ENCODE data around the gene FLCN.

FLCN gene

DNA sequence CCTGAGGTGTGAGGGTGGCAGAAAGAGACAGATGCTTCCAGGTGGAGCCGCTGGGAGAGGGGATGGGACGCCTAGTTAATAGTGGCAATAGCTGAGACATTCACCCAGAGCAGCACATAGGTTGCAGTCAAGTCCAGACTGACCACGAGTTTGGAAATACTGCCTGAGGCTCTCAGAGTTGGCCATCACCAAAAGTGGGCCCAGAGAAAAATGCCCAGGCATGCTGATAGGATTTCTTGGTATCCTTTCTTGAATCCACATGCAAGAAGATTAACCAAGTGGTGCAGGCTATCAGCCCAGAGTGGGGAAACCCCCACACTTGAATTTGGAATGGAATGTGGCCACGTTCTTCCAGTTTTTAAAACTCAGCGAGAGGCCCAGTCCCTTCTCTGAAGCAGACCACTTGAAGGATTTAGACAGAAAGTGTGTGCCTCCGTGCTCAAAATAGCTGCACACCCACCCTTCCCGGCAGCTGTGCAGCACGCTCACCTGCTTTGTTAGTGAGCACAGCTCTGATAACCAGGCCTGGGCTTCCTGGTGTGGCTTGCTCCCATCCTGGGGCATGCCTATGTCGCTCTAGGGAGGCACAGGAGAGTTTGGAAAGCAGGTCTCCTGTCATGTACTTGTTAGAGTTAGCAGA lies 66.5 kb downstream of the FLCN start:
- Histone ChIP-seq H3K9me3 (ENCODE audit: control insufficient read depth, insufficient read depth, low read length) (no peaks in the 10 kb centered on the region), H3K36me3 (ENCODE audit: control insufficient read depth, insufficient read depth, low read length) (peaks cover 39% of the 10 kb centered on the region), H3K27me3 (ENCODE audit: control insufficient read depth, insufficient read depth, low read length) (no peaks in the 10 kb centered on the region), H3K4me1 (ENCODE audit: control insufficient read depth, insufficient read depth, low read length) (peaks cover 5% of the 10 kb centered on the region), H3K4me3 (ENCODE audit: low read depth, low read length) (no peak overlapping the region), H3K9ac (ENCODE audit: low read depth, low read length) (no peak overlapping the region)

DNA sequence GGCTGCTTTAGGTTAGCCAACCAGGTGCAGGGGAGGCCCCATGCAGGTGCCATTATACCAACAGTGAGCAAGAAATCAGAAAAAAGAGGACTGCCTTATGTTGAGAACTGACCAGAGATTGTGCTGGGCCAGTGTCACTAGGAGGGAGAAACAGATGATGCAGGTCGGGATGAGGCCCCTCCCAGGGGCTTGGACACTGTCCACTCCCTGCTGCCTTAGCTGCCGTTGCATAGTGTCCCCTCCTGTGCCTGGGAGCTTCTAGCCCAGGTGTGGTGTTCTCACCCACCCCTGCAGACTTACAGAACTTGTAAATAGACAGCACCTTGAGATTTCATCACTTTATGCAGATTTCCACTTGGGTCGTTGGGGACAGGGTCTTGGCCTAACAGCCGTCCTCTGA lies 67.6 kb downstream of the FLCN start:
- peaks cover 43% of the 10 kb centered on the region for H3K36me3 ChIP-seq (ENCODE audit: control insufficient read depth, insufficient read depth, low read length)
- no peaks in the 10 kb centered on the region for H3K27me3 ChIP-seq (ENCODE audit: control insufficient read depth, insufficient read depth, low read length)
- no peak overlapping the region for H3K4me3 ChIP-seq (ENCODE audit: low read depth, low read length)
- H3K9me3 ChIP-seq (ENCODE audit: control insufficient read depth, insufficient read depth, low read length) = no peaks in the 10 kb centered on the region
- peaks cover 5% of the 10 kb centered on the region for H3K4me1 ChIP-seq (ENCODE audit: control insufficient read depth, insufficient read depth, low read length)
- no peak overlapping the region for H3K9ac ChIP-seq (ENCODE audit: low read depth, low read length)

DNA sequence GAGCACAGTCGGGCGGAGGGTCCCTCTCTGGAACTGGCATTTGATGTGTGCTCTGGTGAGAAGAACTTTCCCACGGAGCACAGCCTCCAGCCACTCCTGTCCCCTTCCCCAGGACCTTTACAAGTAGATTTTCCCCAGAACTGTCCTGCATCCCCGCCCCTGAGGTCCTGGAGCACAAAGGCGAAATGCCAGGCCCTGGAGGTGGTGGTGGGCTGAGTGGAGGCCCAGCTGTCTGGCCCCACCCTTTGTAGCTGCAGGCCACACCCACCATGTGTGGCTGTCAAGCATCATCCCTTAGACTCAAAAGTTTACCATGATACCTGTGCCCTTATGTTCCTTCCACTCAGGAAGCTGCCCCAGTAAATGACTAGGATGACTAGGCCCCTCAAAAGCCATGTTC lies 68.6 kb downstream of the FLCN start:
- no peaks in the 10 kb centered on the region for H3K27me3 ChIP-seq (ENCODE audit: control insufficient read depth, insufficient read depth, low read length)
- peaks cover 45% of the 10 kb centered on the region for H3K36me3 ChIP-seq (ENCODE audit: control insufficient read depth, insufficient read depth, low read length)
- H3K9me3 ChIP-seq (ENCODE audit: control insufficient read depth, insufficient read depth, low read length) = no peaks in the 10 kb centered on the region
- H3K9ac ChIP-seq (ENCODE audit: low read depth, low read length) = no peak overlapping the region
- peaks cover 5% of the 10 kb centered on the region for H3K4me1 ChIP-seq (ENCODE audit: control insufficient read depth, insufficient read depth, low read length)
- no peak overlapping the region for H3K4me3 ChIP-seq (ENCODE audit: low read depth, low read length)

GRCh38 chr17:17167986-17168385 lies 69.0 kb downstream of the FLCN start:
- Histone ChIP-seq H3K27me3 (ENCODE audit: control insufficient read depth, insufficient read depth, low read length) (no peaks in the 10 kb centered on the region), H3K4me1 (ENCODE audit: control insufficient read depth, insufficient read depth, low read length) (peaks cover 5% of the 10 kb centered on the region), H3K9me3 (ENCODE audit: control insufficient read depth, insufficient read depth, low read length) (no peaks in the 10 kb centered on the region), H3K9ac (ENCODE audit: low read depth, low read length) (no peak overlapping the region), H3K36me3 (ENCODE audit: control insufficient read depth, insufficient read depth, low read length) (peaks cover 45% of the 10 kb centered on the region), H3K4me3 (ENCODE audit: low read depth, low read length) (no peak overlapping the region)

GRCh38 chr17:17167356-17167755 lies 69.6 kb downstream of the FLCN start:
- Histone ChIP-seq H3K4me1 (ENCODE audit: control insufficient read depth, insufficient read depth, low read length) (peaks cover 4% of the 10 kb centered on the region), H3K9ac (ENCODE audit: low read depth, low read length) (no peak overlapping the region), H3K9me3 (ENCODE audit: control insufficient read depth, insufficient read depth, low read length) (no peaks in the 10 kb centered on the region), H3K36me3 (ENCODE audit: control insufficient read depth, insufficient read depth, low read length) (peaks cover 45% of the 10 kb centered on the region), H3K4me3 (ENCODE audit: low read depth, low read length) (no peak overlapping the region), H3K27me3 (ENCODE audit: control insufficient read depth, insufficient read depth, low read length) (no peaks in the 10 kb centered on the region)

GRCh38 chr17:17166446-17166845 lies 70.5 kb downstream of the FLCN start:
- Histone ChIP-seq H3K36me3 (ENCODE audit: control insufficient read depth, insufficient read depth, low read length) (peaks cover 41% of the 10 kb centered on the region), H3K27me3 (ENCODE audit: control insufficient read depth, insufficient read depth, low read length) (no peaks in the 10 kb centered on the region), H3K9me3 (ENCODE audit: control insufficient read depth, insufficient read depth, low read length) (no peaks in the 10 kb centered on the region), H3K4me1 (ENCODE audit: control insufficient read depth, insufficient read depth, low read length) (no peaks in the 10 kb centered on the region), H3K4me3 (ENCODE audit: low read depth, low read length) (no peak overlapping the region), H3K9ac (ENCODE audit: low read depth, low read length) (no peak overlapping the region)

DNA sequence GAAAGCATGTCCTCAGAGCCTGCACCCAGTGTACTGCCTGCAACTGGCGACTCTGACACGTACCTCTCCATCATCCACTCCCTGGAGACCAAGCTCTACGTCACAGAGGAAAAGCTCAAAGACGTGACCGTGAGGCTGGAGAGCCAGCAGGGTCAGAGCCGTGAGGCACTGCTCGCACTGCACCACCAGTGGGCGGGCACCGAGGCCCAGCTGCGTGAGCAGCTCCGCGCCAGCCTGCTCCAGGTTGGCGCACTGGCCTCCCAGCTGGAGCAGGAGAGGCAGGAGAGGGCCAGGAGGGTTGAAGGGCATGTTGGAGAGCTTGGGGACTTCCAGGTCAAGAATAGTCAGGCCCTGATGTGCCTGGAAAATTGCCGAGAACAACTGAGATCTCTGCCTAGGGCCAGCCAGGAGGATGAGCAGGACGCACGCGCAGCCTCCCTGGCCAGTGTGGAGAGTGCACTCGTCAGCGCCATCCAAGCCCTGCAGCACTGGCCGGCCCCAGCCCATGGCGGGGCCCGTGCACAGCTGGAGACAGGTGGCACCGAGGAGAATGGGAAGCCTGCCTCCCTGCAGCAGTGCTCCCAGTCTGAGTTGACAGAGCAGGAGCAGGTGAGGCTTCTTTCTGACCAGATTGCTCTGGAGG lies 71.2 kb downstream of the FLCN start:
- Histone ChIP-seq H3K36me3 (ENCODE audit: control insufficient read depth, insufficient read depth, low read length) (peaks cover 41% of the 10 kb centered on the region), H3K4me3 (ENCODE audit: low read depth, low read length) (no peak overlapping the region), H3K27me3 (ENCODE audit: control insufficient read depth, insufficient read depth, low read length) (no peaks in the 10 kb centered on the region), H3K9ac (ENCODE audit: low read depth, low read length) (no peak overlapping the region), H3K4me1 (ENCODE audit: control insufficient read depth, insufficient read depth, low read length) (no peaks in the 10 kb centered on the region), H3K9me3 (ENCODE audit: control insufficient read depth, insufficient read depth, low read length) (no peaks in the 10 kb centered on the region)

GRCh38 chr17:17164676-17165075 lies 72.3 kb downstream of the FLCN start:
- Histone ChIP-seq H3K9ac (ENCODE audit: low read depth, low read length) (no peak overlapping the region), H3K4me3 (ENCODE audit: low read depth, low read length) (no peak overlapping the region), H3K27me3 (ENCODE audit: control insufficient read depth, insufficient read depth, low read length) (no peaks in the 10 kb centered on the region), H3K9me3 (ENCODE audit: control insufficient read depth, insufficient read depth, low read length) (no peaks in the 10 kb centered on the region), H3K36me3 (ENCODE audit: control insufficient read depth, insufficient read depth, low read length) (peaks cover 47% of the 10 kb centered on the region), H3K4me1 (ENCODE audit: control insufficient read depth, insufficient read depth, low read length) (no peaks in the 10 kb centered on the region)

- H3K27me3 ChIP-seq (ENCODE audit: control insufficient read depth, insufficient read depth, low read length) = no peaks in the 10 kb centered on the region
- H3K9ac ChIP-seq (ENCODE audit: low read depth, low read length) = no peak overlapping the region
- H3K4me3 ChIP-seq (ENCODE audit: low read depth, low read length) = no peak overlapping the region
- H3K36me3 ChIP-seq (ENCODE audit: control insufficient read depth, insufficient read depth, low read length) = peaks cover 49% of the 10 kb centered on the region
- no peaks in the 10 kb centered on the region for H3K9me3 ChIP-seq (ENCODE audit: control insufficient read depth, insufficient read depth, low read length)
- no peaks in the 10 kb centered on the region for H3K4me1 ChIP-seq (ENCODE audit: control insufficient read depth, insufficient read depth, low read length)
Observed at GRCh38 chr17:17164156-17164555, 72.8 kb downstream of the FLCN start.

Data from iPS-15b (cell line).